GM12891 (cell line): Measurements from ENCODE around the gene ACOT9.
"Not testable (repeated sequence)": the region's sequence is repeated elsewhere in the genome, so short reads cannot be mapped to it uniquely, and the experiment has no call there.

ENCODE experiments used
- PAX5 ChIP-seq: IDR thresholded peaks from 2 replicates; pipeline ENCODE4 v1.6.1; 2011; ENCODE audit warnings: low read length, moderate library complexity, mild to moderate bottlenecking; ENCODE audit not compliant: insufficient read depth, severe bottlenecking
- POLR2A ChIP-seq: IDR thresholded peaks from 2 replicates; pipeline ENCODE4 v1.6.1; 2011; ENCODE audit warnings: low read depth, low read length, control low read depth
- POLR2AphosphoS5 ChIP-seq: IDR thresholded peaks from 2 replicates; pipeline ENCODE4 v1.6.1; 2011; ENCODE audit warnings: low read depth, low read length, control low read depth
- POU2F2 ChIP-seq: IDR thresholded peaks from 2 replicates; pipeline ENCODE4 v1.6.1; 2011; ENCODE audit warnings: low read depth, mild to moderate bottlenecking, control low read depth, low read length, moderate library complexity
- SPI1 ChIP-seq: IDR thresholded peaks from 2 replicates; pipeline ENCODE4 v1.6.1; 2011; ENCODE audit warnings: low read depth, low read length, control low read depth
- TAF1 ChIP-seq: IDR thresholded peaks from 2 replicates; pipeline ENCODE4 v1.6.1; 2011; ENCODE audit warnings: low read depth, low read length, control low read depth

DNA sequence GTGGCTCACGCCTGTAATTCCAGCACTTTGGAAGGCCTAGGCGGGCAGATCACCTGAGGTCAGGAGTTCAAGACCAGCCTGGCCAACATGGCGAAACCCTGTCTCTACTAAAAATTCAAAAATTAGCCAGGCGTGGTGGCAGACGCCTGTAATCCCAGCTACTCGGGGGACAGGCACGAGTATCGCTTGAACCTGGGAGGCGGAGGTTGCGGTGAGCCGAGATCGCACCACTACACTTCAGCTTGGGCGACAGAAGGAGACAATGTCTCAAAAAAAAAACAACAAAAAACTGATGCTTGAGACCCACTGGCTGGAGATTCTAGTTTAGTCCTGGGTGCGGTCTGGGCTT is 521 bp upstream of the ACOT9 start:
- TF ChIP-seq SPI1, TAF1, POLR2AphosphoS5, POLR2A, POU2F2, PAX5: not testable (repeated sequence)
